GM12801 (cell line): ENCODE data around the gene IGSF23.

Experiments used
- TF ChIP-seq, protein P1 (sequence below): IDR thresholded peaks from one replicate; pipeline ENCODE4 v1.5.1; 2011; ENCODE audit warnings: control low read depth; ENCODE audit not compliant: insufficient read length; ENCODE audit errors: extremely low read depth

The IGSF23 gene

GRCh38 chr19:44642377-44642776, 29.0 kb downstream of the IGSF23 start:
- TF ChIP-seq, protein P1, sequence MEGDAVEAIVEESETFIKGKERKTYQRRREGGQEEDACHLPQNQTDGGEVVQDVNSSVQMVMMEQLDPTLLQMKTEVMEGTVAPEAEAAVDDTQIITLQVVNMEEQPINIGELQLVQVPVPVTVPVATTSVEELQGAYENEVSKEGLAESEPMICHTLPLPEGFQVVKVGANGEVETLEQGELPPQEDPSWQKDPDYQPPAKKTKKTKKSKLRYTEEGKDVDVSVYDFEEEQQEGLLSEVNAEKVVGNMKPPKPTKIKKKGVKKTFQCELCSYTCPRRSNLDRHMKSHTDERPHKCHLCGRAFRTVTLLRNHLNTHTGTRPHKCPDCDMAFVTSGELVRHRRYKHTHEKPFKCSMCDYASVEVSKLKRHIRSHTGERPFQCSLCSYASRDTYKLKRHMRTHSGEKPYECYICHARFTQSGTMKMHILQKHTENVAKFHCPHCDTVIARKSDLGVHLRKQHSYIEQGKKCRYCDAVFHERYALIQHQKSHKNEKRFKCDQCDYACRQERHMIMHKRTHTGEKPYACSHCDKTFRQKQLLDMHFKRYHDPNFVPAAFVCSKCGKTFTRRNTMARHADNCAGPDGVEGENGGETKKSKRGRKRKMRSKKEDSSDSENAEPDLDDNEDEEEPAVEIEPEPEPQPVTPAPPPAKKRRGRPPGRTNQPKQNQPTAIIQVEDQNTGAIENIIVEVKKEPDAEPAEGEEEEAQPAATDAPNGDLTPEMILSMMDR, result no peak

GRCh38 chr19:44643605-44644401, 30.4 kb downstream of the IGSF23 start, which contains the start of gene PVR:
PVR (plus strand) TSS chr19:44643910; CDS start chr19:44644097, 187 bp downstream.
- TF ChIP-seq, protein P1, result no peak

GRCh38 chr19:44644402-44645016, 31.1 kb downstream of the IGSF23 start:
- TF ChIP-seq, protein P1, result no peak

DNA sequence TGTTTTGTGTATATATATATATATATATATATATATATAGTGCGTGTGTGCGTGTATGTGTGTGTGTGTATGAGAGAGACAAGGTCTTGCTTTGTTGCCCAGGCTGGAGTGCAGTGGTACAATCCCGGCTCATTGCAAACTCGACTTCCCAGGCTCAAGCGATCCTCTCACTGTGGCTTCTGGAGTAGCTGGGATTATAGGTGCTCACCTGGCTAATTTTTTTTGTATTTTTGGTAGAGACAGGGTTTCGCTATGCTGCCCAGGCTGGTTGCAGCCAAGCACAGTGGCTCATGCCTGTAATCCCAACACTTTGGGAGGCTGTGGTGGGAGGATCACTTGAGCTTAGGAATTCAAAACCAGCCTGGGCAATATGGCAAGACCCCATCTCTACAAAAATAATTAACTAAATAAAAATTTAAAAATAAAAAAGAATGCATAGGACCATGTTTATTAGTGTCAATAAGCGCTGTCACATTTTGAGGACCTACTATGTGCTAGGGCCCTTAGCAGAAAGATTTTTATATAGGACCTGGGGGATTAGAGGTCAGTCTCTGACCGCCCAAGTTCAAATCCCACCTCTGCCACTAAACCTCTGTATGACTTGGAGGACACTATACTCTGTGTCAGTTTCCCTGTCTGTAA, 32.2 kb downstream of the IGSF23 start:
- TF ChIP-seq, protein P1, result no peak

GRCh38 chr19:44646049-44646416, 32.7 kb downstream of the IGSF23 start:
- TF ChIP-seq, protein P1, result no peak

GRCh38 chr19:44647144-44647543, 33.8 kb downstream of the IGSF23 start:
- TF ChIP-seq, protein P1, result no peak

GRCh38 chr19:44648631-44649251, 35.4 kb downstream of the IGSF23 start:
- TF ChIP-seq, protein P1, result no peak
